ENCODE results near the gene EFR3B. TPM values are rescaled to one million over a fixed set of nuclear protein-coding genes. Genes with fewer than 3 reads are reported as not detected.

Gene EFR3B
- total RNA-seq, 1 experiment from 2014 or later, result 7.0 TPM

- H4K20me1 ChIP-seq (ENCODE audit: control insufficient read depth, insufficient read depth, insufficient read length), result no peaks in the 10 kb centered on the region
- H2AK5ac ChIP-seq (ENCODE audit: insufficient read length, low read length), result no peak overlapping the region
- H3K4ac ChIP-seq (ENCODE audit: low read depth, low read length), result no peak overlapping the region
- no peak overlapping the region for H3K27ac ChIP-seq (ENCODE audit: insufficient read length, low read depth, low read length)
- H3K56ac ChIP-seq (ENCODE audit: insufficient read length, low read depth, low read length), result no peak overlapping the region
- H3K4me1 ChIP-seq (ENCODE audit: insufficient read depth, low read length), result no peaks in the 10 kb centered on the region
- no peak overlapping the region for H2BK120ac ChIP-seq (ENCODE audit: low read depth, low read length, poor library complexity, severe bottlenecking)
- Mint-ChIP-seq H3K4me3 (no peak overlapping the region), H3K27me3 (ENCODE audit: low read depth) (no peaks in the 10 kb centered on the region), H3K36me3 (ENCODE audit: insufficient read depth in 1 of 3, low read depth in 3 of 3) (peaks cover 0 to 4% (median 3%) of the 10 kb centered on the region in 3 experiments; a peak in 5 of 7 replicates), H3K9me3 (peaks cover 0 to 2% of the 10 kb centered on the region in 2 experiments; a peak in 1 of 5 replicates), H3K27ac (0 out of 7 replicates have a peak overlapping the region, but pooled peaks of 1 of the 3 experiments have one; percentile 15), H3K4me1 (peaks cover 8 to 17% of the 10 kb centered on the region in 2 experiments)
- H3K79me2 ChIP-seq (ENCODE audit: insufficient read depth, low read length), result no peaks in the 10 kb centered on the region
- no peak overlapping the region for H4K91ac ChIP-seq (ENCODE audit: insufficient read length, low read depth, low read length)
- no peaks in the 10 kb centered on the region for H3K23me2 ChIP-seq (ENCODE audit: insufficient read length, low read depth, low read length, poor library complexity, severe bottlenecking)
- H4K5ac ChIP-seq (ENCODE audit: insufficient read length, low read depth, low read length), result no peak overlapping the region
- no peak overlapping the region for H3K9ac ChIP-seq (ENCODE audit: extremely low read depth, insufficient read length, low read length)
- H3K27me3 ChIP-seq (ENCODE audit: insufficient read depth, low read length), result no peaks in the 10 kb centered on the region
- no peak overlapping the region for H2BK15ac ChIP-seq (ENCODE audit: low read depth, low read length)
- H3T11ph ChIP-seq (ENCODE audit: low read length), result no peak overlapping the region
- no peak overlapping the region for H3K18ac ChIP-seq (ENCODE audit: insufficient read length, low read depth, low read length)
- no peak overlapping the region for H3K23ac ChIP-seq (ENCODE audit: insufficient read length, low read depth, low read length)
- TF ChIP-seq, protein P1, sequence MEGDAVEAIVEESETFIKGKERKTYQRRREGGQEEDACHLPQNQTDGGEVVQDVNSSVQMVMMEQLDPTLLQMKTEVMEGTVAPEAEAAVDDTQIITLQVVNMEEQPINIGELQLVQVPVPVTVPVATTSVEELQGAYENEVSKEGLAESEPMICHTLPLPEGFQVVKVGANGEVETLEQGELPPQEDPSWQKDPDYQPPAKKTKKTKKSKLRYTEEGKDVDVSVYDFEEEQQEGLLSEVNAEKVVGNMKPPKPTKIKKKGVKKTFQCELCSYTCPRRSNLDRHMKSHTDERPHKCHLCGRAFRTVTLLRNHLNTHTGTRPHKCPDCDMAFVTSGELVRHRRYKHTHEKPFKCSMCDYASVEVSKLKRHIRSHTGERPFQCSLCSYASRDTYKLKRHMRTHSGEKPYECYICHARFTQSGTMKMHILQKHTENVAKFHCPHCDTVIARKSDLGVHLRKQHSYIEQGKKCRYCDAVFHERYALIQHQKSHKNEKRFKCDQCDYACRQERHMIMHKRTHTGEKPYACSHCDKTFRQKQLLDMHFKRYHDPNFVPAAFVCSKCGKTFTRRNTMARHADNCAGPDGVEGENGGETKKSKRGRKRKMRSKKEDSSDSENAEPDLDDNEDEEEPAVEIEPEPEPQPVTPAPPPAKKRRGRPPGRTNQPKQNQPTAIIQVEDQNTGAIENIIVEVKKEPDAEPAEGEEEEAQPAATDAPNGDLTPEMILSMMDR (conservative IDR thresholded peaks at IDR 0.05), result no peak
- no peaks in the 10 kb centered on the region for H3K79me1 ChIP-seq (ENCODE audit: insufficient read depth, low read depth, low read length, poor library complexity, severe bottlenecking)
- no peak overlapping the region for H3K14ac ChIP-seq (ENCODE audit: insufficient read depth, low read length)
- H3K9me3 ChIP-seq (ENCODE audit: control insufficient read depth, low read depth, low read length), result no peaks in the 10 kb centered on the region
- WGBS (ENCODE audit: extremely low coverage, insufficient read length, low lambda C conversion rate), result no CpG with 5 or more reads among the region's 1 CpG
- H2BK5ac ChIP-seq (ENCODE audit: insufficient read length, low read length), result no peak overlapping the region
- H3K4me2 ChIP-seq (ENCODE audit: insufficient read depth, insufficient read length, low read length), result no peak overlapping the region
- H4K8ac ChIP-seq (replicated peaks; ENCODE audit: insufficient read length, low read depth, low read length), result no peak overlapping the region
- no peak for DNase-seq
- no peak overlapping the region for H2BK12ac ChIP-seq (ENCODE audit: insufficient read length, low read depth, low read length)
- no peak overlapping the region for H2AFZ ChIP-seq (ENCODE audit: low read length)
- no peak overlapping the region for H2BK20ac ChIP-seq (ENCODE audit: low read depth, low read length, poor library complexity, severe bottlenecking)
Observed at GRCh38 chr2:25072606-25073005, 30.7 kb downstream of the EFR3B start.
